Measurements from ENCODE around the gene SLC33A1. TPM values are rescaled to one million over a fixed set of nuclear protein-coding genes. Genes with fewer than 3 reads are reported as not detected.
"Not testable (repeated sequence)": the region's sequence is repeated elsewhere in the genome, so short reads cannot be mapped to it uniquely, and the experiment has no call there.

Gene SLC33A1
- total and polyA plus RNA-seq, 10 of the 15 experiments (the other 5 are each of a cell fraction or from before 2014, with no cell fraction given), result 6.4 to 25.2 (median 19.8) TPM

GRCh38 chr3:155861476-155862183 lies 7.4 kb upstream of the SLC33A1 start (continued):
- no peak for TF ChIP-seq DPF2 (IDR thresholded peaks at IDR 0.05)
- TF ChIP-seq ATF7 (IDR thresholded peaks at IDR 0.05; ENCODE audit: low read depth), result no peak
- no peak for TF ChIP-seq E4F1 (IDR thresholded peaks at IDR 0.05; ENCODE audit: borderline replicate concordance, partially characterized antibody)
- TF ChIP-seq SREBF1 (IDR thresholded peaks at IDR 0.05; ENCODE audit: low read length), result no peak
- TF ChIP-seq WRNIP1 (IDR thresholded peaks at IDR 0.05; ENCODE audit: borderline replicate concordance, low read depth, low read length), result no peak
- no peak for TF ChIP-seq NFYB (IDR thresholded peaks at IDR 0.05; ENCODE audit: insufficient read depth, low read depth, low read length)

GRCh38 chr3:155860424-155860823 lies 6.2 kb upstream of the SLC33A1 start:
- in situ Hi-C loops (cut with MboI); BruUV-seq (replicated peaks); H3K4me3 ChIP-seq; ATAC-seq; DNase-seq (ENCODE audit: low read depth, low spot score); H3K79me2 ChIP-seq (ENCODE audit: control insufficient read depth, insufficient read depth, low read length); H3K36me3 ChIP-seq (ENCODE audit: control insufficient read depth in 2 of 2, insufficient read depth in 2 of 2, low read length in 1 of 2); H2AFZ ChIP-seq (ENCODE audit: control insufficient read depth, low read depth, low read length); H4K20me1 ChIP-seq (ENCODE audit: control insufficient read depth, insufficient read depth); H3K4me2 ChIP-seq (ENCODE audit: control insufficient read depth, insufficient read depth); H3K9ac ChIP-seq (ENCODE audit: control insufficient read depth, insufficient read depth, low read length); H3K27ac ChIP-seq (ENCODE audit: control insufficient read depth, insufficient read depth); H3K4me1 ChIP-seq (ENCODE audit: control insufficient read depth, insufficient read depth, low read length); H3K9me3 ChIP-seq (replicated peaks; ENCODE audit: control insufficient read depth, insufficient read depth, low read length); FAIRE-seq; H3K27me3 ChIP-seq (replicated peaks in 1 of 2; ENCODE audit: control insufficient read depth in 2 of 2, insufficient read depth in 2 of 2, low read length in 1 of 2): not testable (repeated sequence)
- ChIA-PET SMC1A (ENCODE audit: uncharacterized antibody, unreplicated experiment) (interaction anchor here (1.4 kb wide), 1 partner anchor 17 kb away, joined by 5 read pairs; no protein-coding TSS in a partner anchor), POLR2A (interaction anchor here (0.6 kb wide), 1 partner anchor 13 kb away, joined by 3 read pairs; no protein-coding TSS in a partner anchor), RAD21 (ENCODE audit: unreplicated experiment) (interaction anchor here (1.2 to 2.6 kb wide), 2 partner anchors 9 to 54 kb away, joined by 4 to 10 read pairs; partner anchors contain the start of gene C3orf33), CTCF (interaction anchor here (0.6 to 5.2 kb wide), 4 partner anchors 8 to 54 kb away, joined by 3 to 70 read pairs (median 4); partner anchors contain the start of genes C3orf33 and GMPS)
- intact Hi-C loops (cut with micrococcal nuclease; ENCODE audit: unreplicated experiment), result loop anchor here (5.0 kb wide), 1 partner anchor 508 kb away; no protein-coding TSS in a partner anchor
- 85% methylated on average over 5 of the region's 5 CpGs for WGBS (ENCODE audit: insufficient coverage, insufficient replicate concordance, low lambda C conversion rate, missing lambda C conversion rate)

Measured in GM12878 (cell line).